Measurements from ENCODE around the gene BAIAP3.
A peak's percentile ranks its signal among the peaks of the same experiment; 100 is the strongest.
"Not testable (repeated sequence)": the region's sequence is repeated elsewhere in the genome, so short reads cannot be mapped to it uniquely, and the experiment has no call there.

The BAIAP3 gene

GRCh38 chr16:1333149-1333812, at the start of gene BAIAP3:
Gene BAIAP3, plus strand, starts transcription at chr16:1333645. Its CDS starts 4,905 bp downstream, at chr16:1338550.
- Mint-ChIP-seq H3K4me1 (peaks cover 14% of the 10 kb centered on the region), H3K27ac (no peak within 1 kb of the TSS), H3K4me3 (peak within 1 kb of the TSS; percentile 53), H3K36me3 (ENCODE audit: low read depth) (no peaks in the 10 kb centered on the region), H3K9me3 (no peaks in the 10 kb centered on the region), H3K27me3 (peaks cover 23% of the 10 kb centered on the region)
- DNase-seq: peak; percentile 61
- peak; percentile 35 for ATAC-seq

- Mint-ChIP-seq H3K27ac (no peak overlapping the region), H3K4me3 (no peak overlapping the region), H3K36me3 (ENCODE audit: low read depth) (no peaks in the 10 kb centered on the region), H3K4me1 (peaks cover under 1% of the 10 kb centered on the region), H3K9me3 (no peaks in the 10 kb centered on the region), H3K27me3 (peaks cover 11% of the 10 kb centered on the region)
- ATAC-seq (no peak), DNase-seq (no peak)
Observed at GRCh38 chr16:1283996-1284616, 49.3 kb upstream of the BAIAP3 start.

- no peak overlapping the region for H3K27ac Mint-ChIP-seq
- no peaks in the 10 kb centered on the region for H3K36me3 Mint-ChIP-seq (ENCODE audit: low read depth)
- no peaks in the 10 kb centered on the region for H3K9me3 Mint-ChIP-seq
- DNase-seq (no peak), ATAC-seq (no peak)
- no peak overlapping the region for H3K4me3 Mint-ChIP-seq
- H3K4me1 Mint-ChIP-seq: peaks cover 2% of the 10 kb centered on the region
- H3K27me3 Mint-ChIP-seq: peaks cover 25% of the 10 kb centered on the region
Observed at GRCh38 chr16:1285669-1286512, 47.6 kb upstream of the BAIAP3 start.

GRCh38 chr16:1286513-1287094, 46.8 kb upstream of the BAIAP3 start:
- Mint-ChIP-seq H3K27me3 (peaks cover 32% of the 10 kb centered on the region), H3K27ac (no peak overlapping the region), H3K9me3 (no peaks in the 10 kb centered on the region), H3K36me3 (ENCODE audit: low read depth) (no peaks in the 10 kb centered on the region), H3K4me1 (peaks cover 2% of the 10 kb centered on the region), H3K4me3 (no peak overlapping the region)
- ATAC-seq (no peak), DNase-seq (no peak)

GRCh38 chr16:1287982-1288670, 45.3 kb upstream of the BAIAP3 start:
- Mint-ChIP-seq H3K9me3 (no peaks in the 10 kb centered on the region), H3K27ac (no peak overlapping the region), H3K4me3 (no peak overlapping the region), H3K36me3 (ENCODE audit: low read depth) (no peaks in the 10 kb centered on the region), H3K4me1 (peaks cover 2% of the 10 kb centered on the region), H3K27me3 (peaks cover 43% of the 10 kb centered on the region)
- ATAC-seq (no peak), DNase-seq (no peak)

- Mint-ChIP-seq H3K36me3 (ENCODE audit: low read depth) (no peaks in the 10 kb centered on the region), H3K27me3 (peaks cover 46% of the 10 kb centered on the region), H3K4me3 (no peak overlapping the region), H3K9me3 (no peaks in the 10 kb centered on the region), H3K4me1 (peaks cover 2% of the 10 kb centered on the region), H3K27ac (no peak overlapping the region)
- DNase-seq (peak; percentile 32), ATAC-seq (no peak)
Observed at GRCh38 chr16:1288813-1289476, 44.5 kb upstream of the BAIAP3 start.

- no peaks in the 10 kb centered on the region for H3K36me3 Mint-ChIP-seq (ENCODE audit: low read depth)
- H3K27ac Mint-ChIP-seq: no peak overlapping the region
- H3K9me3 Mint-ChIP-seq: no peaks in the 10 kb centered on the region
- no peak for ATAC-seq
- DNase-seq: no peak
- H3K27me3 Mint-ChIP-seq: peaks cover 48% of the 10 kb centered on the region
- H3K4me1 Mint-ChIP-seq: peaks cover 2% of the 10 kb centered on the region
- no peak overlapping the region for H3K4me3 Mint-ChIP-seq
Observed at GRCh38 chr16:1289477-1289866, 44.0 kb upstream of the BAIAP3 start.

GRCh38 chr16:1290063-1290501, 43.4 kb upstream of the BAIAP3 start:
- H3K4me3 Mint-ChIP-seq: no peak overlapping the region
- no peak for DNase-seq
- no peak for ATAC-seq
- H3K9me3 Mint-ChIP-seq: no peaks in the 10 kb centered on the region
- H3K27ac Mint-ChIP-seq: no peak overlapping the region
- H3K4me1 Mint-ChIP-seq: peaks cover 2% of the 10 kb centered on the region
- no peaks in the 10 kb centered on the region for H3K36me3 Mint-ChIP-seq (ENCODE audit: low read depth)
- H3K27me3 Mint-ChIP-seq: peaks cover 50% of the 10 kb centered on the region

- ATAC-seq: no peak
- no peaks in the 10 kb centered on the region for H3K36me3 Mint-ChIP-seq (ENCODE audit: low read depth)
- H3K9me3 Mint-ChIP-seq: no peaks in the 10 kb centered on the region
- H3K4me1 Mint-ChIP-seq: peaks cover 2% of the 10 kb centered on the region
- H3K27me3 Mint-ChIP-seq: peaks cover 55% of the 10 kb centered on the region
- no peak for DNase-seq
- no peak overlapping the region for H3K27ac Mint-ChIP-seq
- no peak overlapping the region for H3K4me3 Mint-ChIP-seq
Observed at GRCh38 chr16:1290860-1291575, 42.4 kb upstream of the BAIAP3 start.

- Mint-ChIP-seq H3K36me3 (ENCODE audit: low read depth) (no peaks in the 10 kb centered on the region), H3K9me3 (no peaks in the 10 kb centered on the region), H3K4me1 (peaks cover 3% of the 10 kb centered on the region), H3K4me3 (no peak overlapping the region), H3K27ac (no peak overlapping the region), H3K27me3 (peaks cover 55% of the 10 kb centered on the region)
- ATAC-seq: no peak
- DNase-seq: no peak
Observed at GRCh38 chr16:1291576-1291974, 41.9 kb upstream of the BAIAP3 start.

- H3K36me3 Mint-ChIP-seq (ENCODE audit: low read depth); ATAC-seq; H3K9me3 Mint-ChIP-seq; DNase-seq; H3K4me3 Mint-ChIP-seq; H3K4me1 Mint-ChIP-seq; H3K27ac Mint-ChIP-seq: not testable (repeated sequence)
- peaks cover 57% of the 10 kb centered on the region for H3K27me3 Mint-ChIP-seq
Observed at GRCh38 chr16:1292208-1292607, 41.2 kb upstream of the BAIAP3 start.

- not testable (repeated sequence) for H3K9me3 Mint-ChIP-seq; H3K36me3 Mint-ChIP-seq (ENCODE audit: low read depth); DNase-seq; H3K27ac Mint-ChIP-seq; H3K4me3 Mint-ChIP-seq; ATAC-seq; H3K4me1 Mint-ChIP-seq
- peaks cover 54% of the 10 kb centered on the region for H3K27me3 Mint-ChIP-seq
Observed at GRCh38 chr16:1292808-1293207, 40.6 kb upstream of the BAIAP3 start.

GRCh38 chr16:1293921-1294656, 39.4 kb upstream of the BAIAP3 start:
- H3K9me3 Mint-ChIP-seq: no peaks in the 10 kb centered on the region
- no peaks in the 10 kb centered on the region for H3K36me3 Mint-ChIP-seq (ENCODE audit: low read depth)
- H3K4me3 Mint-ChIP-seq: no peak overlapping the region
- H3K4me1 Mint-ChIP-seq: peaks cover 9% of the 10 kb centered on the region
- H3K27me3 Mint-ChIP-seq: peaks cover 47% of the 10 kb centered on the region
- no peak for ATAC-seq
- no peak overlapping the region for H3K27ac Mint-ChIP-seq
- no peak for DNase-seq
